Activated CD4-positive, CD25-positive, alpha-beta regulatory T cell treated with anti-CD3 and anti-CD28 coated beads, Interleukin-2, amount 50 U/mL, for 72 hours (primary cell): ENCODE measurements around the gene ELOVL5.

Experiments
- DNase-seq: peaks from one replicate; pipeline ENCODE4 v3.0.0; 2021

The ELOVL5 gene

DNA sequence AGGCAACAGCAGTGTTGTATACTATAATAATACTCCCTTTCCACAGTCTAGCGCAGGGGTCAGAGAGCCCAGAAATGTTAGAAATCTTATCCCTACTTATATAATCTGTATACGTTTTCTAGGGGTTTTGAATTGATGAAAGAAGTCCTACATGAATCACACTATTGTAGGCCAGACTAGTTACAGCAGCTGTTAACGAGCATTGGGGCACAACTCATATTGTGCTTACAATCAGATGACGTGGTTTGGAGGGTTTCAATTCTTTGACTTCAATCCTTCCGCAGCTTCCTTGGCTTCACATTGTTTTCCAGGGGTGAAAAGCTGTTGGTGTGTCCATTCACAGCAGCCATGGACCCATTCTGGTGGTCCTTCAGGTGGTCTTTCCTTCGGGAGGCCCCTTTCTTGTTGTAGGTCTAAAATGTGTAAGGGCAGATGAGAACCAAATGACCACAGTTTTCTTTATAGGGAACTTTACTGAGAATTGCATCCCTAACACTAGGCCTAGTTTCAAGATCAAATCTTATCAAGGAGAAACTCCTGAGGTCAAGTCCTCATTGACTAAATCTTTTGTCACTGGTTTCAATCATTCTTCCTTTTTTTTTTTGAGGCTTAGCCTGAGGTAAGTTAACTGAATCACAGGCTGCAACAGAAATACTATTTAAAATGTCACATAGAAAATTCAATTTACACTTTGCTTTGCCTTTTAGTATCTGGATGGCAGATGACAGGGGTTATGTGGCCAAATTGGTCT lies 79.7 kb downstream of the ELOVL5 start:
- DNase-seq = no peak

DNA sequence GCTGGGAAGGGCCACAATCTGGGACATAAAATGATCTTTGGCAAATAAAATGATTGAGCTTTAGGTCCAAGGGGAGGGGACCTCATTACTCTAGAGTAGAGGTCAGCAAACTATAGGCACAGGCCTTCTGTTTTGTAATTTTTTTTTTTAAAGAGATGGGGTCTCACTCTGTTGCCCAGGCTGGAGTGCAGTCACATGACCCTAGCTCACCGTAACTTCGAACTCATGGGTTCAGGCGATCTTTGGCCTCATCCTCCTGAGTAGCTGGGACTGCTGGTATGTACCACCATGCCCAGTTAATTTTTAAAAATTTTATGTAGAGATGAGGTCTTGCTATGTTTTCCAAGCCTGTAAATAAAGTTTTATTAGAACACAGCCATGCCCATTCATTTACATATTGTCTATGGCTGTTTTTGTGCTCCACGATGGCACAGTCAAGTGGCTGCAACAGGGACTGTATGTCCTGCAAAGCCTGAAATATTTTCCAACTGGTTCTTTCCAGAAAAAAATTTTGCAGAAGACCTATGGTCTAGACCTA lies 82.1 kb downstream of the ELOVL5 start:
- no peak for DNase-seq

DNA sequence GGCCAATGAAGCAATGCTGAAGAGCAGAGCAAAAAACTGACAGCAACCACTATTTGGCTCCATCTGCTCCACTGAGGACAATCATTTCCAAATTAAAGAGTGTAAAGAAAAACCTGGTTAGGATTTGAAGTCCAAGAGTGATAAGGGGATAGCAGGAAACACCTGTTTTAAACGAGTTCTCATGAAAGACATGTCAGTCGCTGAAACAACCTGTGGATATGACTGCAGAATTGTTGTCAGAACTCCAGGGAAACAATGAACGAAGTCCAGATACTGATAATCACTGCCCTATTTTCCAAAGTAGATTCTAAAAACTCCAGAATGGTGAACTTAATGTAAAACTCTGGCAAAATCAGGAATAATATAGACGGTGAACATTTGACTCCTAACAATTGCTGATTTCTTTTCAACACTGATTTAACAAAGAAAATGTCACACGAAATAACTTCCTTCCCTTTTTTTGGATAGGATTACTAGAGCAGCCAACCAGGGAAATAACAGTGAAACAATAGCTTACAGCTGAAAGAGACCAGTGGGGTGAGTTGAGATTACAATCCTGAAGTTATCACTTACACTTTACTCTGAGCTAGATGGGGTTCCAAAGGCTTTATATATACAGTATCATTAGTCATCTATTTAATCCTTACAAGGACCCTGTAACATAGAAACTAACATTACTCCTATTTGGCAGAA lies 83.7 kb downstream of the ELOVL5 start:
- DNase-seq = no peak

DNA sequence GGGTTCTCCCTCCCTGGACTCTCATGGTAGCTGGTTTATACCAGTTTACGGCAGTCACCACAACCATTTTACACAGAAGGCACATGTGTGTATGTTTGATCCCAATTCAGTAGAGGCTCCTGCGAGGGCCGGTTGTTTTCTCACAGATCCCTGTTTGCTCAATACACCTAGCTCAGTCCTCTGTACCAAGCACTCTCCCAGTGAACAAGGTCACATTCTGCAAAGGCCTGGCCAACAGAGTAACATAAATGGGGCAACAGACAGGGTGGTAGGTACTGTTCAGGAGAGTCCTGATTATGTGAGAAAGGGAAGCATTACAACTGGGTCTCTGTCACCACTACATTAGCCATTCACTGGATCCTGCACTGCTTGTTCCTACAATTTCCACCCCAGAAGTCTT lies 84.4 kb downstream of the ELOVL5 start:
- no peak for DNase-seq

DNA sequence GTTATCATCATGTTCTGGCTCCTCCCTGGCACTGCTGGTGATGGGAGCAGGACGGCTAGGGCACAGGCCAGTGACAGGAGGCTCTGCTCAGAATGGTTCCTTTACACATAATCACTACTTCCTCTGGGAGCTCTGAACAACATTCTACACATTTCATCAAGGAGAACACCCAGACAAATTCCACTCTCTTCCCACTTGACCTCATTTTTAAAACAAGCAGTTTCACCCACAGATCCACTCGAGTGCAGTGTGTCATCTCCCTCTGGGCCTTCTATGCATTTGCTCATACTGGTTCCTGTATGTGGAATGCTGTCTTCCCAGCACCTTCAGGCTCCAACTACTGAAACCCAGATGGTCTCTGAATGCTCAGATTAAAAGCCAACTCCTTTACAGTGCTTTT lies 84.8 kb downstream of the ELOVL5 start:
- DNase-seq = no peak

DNA sequence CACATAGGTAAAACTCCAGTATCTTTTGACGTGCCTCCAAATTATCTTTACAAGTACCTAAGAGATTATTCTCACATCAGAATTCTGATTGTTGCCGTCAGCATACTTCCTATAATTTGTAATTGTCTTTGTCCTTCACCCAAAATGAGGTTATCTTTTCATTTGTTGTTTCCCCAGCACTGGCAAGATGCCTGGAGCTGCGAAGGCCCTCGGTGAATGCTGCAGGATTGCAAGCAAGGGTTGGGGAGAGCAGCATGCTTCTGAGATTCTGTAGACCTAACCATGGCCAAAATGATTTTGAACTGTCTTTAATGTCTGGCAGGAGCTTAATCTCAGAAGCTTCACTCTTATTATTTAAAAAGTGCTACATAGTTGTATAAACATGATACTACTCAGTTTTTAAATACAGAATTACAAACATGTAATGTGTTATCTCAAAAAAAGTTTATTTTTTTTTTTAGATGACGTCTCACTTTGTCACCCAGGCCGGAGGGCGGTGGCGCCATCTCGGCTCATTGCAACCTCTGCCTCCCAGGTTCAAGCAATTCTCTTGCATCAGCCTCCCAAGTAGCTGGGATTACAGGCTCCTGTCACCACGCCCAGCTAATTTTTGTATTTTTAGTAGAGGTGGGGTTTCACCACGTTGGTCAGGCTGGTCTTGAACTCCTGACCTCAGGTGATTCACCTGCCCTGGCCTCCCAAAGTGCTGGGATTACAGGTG lies 88.7 kb downstream of the ELOVL5 start:
- no peak for DNase-seq

DNA sequence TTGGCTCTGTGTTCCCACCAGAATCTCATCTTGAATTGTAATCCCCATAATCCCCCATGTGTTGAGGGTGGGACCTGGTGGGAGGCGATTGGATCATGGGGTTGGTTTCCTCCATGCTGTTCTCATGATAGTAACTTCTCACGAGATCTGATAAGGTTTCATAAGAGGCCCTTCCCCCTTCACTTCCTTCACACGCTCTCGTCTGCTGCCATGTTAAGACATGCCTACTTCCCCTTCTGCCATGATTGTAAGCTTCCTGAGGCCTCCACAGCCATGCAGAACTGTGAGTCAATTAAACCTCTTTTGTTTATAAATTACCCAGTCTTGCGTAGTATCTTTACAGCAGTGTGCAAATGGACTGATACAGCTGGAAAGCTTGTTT lies 90.0 kb downstream of the ELOVL5 start:
- DNase-seq = no peak

DNA sequence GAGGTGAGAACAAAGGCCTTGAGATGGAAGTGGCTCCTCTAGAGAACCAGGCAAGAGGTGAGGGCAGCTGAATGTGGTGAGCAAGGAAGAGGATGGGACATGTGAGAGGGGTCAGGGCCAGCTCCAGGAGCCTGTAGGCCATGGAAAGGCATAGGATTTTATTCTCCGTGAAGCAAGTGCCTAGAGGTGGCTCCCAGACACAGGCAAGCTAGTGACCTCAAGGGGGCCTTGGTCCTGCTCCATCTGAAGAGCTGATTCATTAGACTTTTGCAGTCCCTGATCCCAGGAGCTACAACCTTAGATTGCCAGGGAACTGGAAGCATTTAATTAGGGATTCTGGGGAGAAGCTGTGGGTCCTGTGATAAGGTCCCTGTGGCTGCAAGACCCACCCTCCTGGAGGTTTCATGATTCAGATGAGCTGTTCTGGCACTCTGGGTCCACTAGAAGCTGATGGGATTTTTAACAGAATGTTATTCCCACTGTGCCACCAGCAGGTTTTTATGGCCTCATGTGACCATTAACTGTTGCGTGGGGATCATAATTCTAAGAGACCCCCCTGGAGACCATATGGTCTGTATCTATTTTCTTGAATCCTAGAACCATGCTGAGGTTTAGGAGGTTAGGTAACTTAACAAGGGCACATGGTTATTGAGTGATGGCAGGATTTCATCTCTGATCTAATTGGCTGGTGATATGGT lies 90.5 kb downstream of the ELOVL5 start:
- DNase-seq = no peak

DNA sequence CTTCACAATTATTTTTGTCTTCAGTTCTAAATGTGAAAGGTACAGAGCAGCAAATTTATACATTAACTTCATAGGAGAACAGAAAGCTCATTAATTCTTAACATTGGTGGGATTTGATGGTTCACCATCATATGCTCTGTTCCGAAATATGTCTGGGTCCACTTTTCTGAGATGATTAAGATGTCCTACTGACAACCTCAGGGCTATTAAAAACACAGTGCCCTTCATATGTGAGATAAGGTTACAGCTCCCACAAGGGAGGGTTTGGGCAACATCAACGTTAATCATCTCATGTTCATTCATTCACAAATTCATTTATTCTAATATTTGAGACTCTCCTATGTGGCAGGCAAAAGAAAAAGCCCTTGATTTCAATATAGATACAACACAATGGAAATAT lies 91.2 kb downstream of the ELOVL5 start:
- no peak for DNase-seq

DNA sequence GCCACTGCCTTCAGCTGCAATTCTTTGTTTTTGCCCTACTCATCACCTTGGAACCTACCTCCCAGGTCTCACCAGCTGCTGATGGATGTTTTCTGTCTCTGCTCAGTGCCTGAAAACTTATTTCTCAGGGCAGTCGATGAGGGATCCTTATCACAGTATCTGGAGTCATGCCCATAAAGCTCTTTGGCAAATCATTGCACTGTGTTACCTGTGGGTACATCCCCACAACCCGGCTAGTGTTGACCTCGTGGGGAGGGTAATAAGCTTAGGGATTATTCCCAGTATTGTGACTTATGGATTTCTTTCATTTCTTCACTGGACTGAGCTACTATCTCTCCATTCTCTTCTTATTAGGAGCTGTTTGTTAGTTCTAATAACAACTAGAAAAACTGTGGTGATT lies 91.7 kb downstream of the ELOVL5 start:
- no peak for DNase-seq

DNA sequence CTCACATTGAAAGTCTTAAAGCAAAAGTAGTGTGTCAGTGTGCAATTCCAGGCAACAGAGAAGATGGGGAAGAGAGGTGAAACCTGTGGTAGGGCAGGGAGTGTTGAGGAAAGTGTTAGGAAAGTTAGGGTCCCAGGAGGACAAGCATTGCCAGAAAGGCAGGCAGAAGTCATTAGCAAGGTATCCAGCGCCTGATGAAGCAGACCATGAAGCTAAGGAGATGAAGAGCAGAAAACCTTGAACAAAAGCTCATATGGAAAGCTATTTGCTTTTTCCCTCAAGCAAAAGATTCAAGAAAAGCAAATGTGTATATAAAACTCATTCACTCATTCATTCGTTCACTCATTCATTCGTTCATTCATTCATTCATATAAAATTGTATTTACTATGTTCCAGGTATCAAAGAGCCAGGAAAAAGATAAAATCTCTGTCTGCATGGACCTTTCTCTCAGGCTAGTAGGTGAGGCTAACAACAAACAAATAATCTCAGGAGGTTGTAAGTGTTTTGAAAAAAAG lies 96.5 kb downstream of the ELOVL5 start:
- no peak for DNase-seq

DNA sequence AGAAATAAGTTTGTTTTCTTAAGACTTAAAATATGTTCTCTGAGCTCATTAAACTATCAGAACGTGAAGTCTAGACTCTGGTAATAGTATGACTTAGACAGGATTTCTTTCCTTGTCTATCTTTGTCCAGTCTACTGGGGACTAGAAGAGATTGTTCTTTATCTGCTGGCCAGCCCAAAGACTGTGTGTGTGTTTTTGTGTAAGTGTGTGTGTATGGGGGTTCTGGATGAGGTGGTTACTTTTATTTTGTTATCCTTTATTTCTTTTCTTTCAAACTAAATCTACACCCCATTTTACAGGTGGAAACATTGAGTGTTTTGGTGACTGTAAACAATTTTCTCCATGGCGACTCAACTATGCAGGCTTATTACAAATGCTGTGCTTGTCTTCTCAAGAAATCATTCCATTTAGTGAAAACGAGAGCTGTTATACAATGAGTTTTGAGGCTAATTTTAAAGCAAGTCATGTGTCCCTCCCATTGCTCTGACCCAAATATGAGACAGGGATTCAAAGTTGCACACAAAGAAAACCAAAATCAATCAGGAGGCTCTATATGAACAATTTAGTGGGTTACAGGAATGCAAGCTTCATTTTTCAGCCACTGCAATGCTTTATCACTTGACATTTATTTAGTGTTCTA lies 97.6 kb downstream of the ELOVL5 start:
- DNase-seq = no peak

DNA sequence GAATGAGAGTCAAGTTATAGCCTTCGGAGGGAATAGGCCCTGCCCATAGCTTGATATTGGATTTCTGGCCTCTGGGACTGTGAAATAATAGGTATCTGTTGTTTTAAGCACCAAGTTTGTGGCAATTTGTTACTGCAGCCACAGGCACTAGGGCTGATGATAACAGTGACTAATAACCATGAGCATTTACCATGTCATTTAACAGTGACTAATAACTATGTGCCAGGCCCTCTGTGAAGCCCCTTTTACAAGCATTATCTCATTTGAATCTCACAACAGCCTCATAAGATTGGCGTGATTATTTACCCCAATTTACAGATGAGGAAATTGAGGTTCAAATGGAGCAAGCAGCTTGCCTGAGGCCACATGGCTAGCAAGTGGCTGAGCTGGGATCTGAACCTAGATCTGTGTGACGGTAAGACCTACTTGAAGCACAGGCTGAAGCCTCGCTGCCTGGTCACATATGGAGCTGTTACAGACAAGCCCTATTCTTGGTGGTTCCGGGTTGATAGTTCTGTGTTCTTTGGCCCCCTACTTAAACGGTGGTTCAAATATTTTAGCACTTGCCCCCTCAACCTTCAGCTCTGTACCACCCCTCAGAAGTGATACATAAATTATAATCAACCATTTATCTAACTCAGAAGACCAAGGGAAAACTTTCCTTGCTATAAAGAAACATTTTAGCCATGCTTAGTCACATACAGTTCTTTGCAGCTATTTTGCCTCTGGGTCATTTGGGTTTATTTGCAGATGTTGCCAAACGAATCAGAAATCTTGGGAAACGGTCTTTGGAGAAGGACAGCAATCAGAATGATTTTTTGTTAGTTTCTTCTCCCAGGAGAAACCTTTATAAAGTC lies 98.3 kb downstream of the ELOVL5 start:
- no peak for DNase-seq

DNA sequence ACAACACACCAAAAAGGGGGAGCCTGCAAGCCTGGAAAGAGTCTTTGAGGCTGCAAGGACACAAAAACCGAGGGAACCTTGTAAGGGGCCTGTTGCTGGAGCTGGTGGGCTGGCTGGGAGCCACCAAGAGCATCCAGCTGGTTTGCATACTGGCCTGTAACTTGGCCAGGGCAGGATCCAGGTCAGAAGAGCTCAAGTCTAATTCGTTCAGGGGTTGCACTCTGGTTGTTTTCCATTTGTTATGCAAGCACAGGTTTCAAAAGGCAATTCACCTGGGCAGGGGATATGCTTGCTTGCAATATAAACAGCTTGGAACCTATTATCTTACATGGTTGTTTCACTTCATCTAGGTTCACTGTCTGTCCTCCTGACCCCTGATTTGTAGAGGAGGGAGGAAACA lies 101.8 kb downstream of the ELOVL5 start:
- DNase-seq = no peak

DNA sequence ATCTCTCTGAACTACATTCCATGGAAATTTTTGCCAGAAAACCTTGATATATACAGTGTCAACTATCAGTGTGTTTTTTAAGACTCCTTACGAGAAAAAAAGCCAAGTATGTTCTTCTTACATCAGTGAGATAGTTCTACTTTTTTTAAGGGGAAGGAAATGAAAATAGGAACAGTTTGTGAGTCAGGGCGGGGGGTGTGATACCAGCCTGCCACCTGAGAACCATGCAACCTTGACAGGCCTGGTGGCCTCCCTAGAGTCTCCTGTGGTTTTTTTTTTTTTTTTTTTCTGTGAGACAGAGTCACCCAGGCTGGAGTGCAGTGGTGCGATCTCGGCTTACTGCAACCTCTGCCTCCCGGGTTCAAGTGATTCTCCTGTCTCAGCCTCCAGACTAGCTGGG lies 103.8 kb downstream of the ELOVL5 start:
- DNase-seq = no peak

DNA sequence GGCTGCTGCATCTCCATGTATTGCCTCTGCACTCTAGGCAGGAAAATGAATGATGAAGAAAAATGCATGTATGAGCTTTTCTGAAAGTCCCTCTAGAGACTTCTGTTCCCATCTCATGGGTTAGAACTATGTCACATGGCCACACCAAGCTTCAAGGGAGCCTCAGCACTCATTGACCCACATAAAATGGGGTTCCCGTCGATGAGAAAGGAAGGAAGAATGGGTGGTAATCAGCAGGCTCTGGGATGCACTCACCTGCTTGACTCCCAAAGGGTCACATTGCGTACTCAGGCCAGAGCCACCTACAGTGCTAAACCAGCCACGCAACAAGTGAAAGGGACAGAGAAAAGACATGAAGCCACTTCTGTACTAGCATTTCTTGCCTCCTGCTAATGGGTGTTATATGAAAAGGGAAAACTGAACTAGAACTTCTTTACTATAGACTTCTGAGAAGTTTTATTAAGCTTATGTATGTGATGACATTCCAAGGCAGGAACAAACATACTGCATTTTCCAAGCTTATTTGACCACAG lies 104.3 kb downstream of the ELOVL5 start:
- no peak for DNase-seq

DNA sequence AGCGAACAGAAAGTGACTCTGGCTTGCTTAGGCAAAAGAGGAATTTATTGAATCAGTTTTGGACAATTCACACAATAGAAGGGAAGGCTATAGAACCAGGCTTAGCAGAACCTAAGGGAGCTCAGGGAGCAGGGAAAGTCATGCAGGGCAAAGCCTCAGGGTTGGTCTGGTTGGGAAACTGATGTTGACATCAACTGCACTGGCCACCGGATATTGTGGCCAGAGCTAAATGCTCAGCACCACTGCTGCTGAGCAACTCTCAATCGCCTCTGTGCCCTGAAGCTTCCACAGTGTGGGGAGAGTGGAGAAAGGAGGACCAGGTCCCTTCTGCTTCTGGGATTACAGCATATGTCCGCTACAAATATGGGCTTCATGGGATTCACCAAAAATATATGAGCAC lies 106.8 kb downstream of the ELOVL5 start:
- no peak for DNase-seq

DNA sequence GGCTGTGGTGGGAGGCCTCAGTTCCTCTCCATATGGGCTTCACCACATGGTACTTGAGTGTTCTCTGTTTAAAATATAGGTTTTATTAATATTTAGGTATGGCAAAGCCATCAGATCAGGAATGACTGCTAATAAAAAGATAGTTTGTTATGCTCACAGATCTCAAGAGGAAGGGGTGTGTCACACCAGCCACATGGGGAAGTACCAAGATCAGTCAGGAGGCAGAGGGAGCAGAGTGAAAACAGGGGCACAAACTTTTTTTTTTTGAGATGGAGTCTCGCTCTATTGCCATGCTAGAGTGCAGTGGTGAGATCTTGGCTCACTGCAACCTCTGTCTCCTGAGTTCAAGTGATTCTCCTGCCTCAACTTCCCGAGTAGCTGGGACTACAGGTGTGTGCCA lies 108.0 kb downstream of the ELOVL5 start:
- no peak for DNase-seq

DNA sequence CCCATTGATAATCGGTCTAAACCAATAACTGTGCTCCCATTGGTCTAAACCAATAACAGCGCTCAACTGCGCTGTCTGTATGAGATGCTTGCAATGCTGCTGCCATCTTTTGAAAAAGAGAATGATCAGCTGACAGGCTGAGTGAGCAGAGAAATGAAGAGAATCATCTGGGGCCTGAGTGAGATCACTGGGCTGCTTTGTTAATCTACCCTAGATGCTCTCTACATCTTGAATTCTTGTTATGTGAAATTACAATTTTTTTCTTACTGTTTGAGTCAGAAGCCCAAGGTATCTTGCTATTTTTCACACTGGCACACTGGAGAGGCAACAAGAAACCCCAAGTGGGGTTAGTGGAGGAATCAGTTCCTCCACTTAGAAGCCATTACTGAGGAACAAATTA lies 108.6 kb downstream of the ELOVL5 start:
- no peak for DNase-seq

DNA sequence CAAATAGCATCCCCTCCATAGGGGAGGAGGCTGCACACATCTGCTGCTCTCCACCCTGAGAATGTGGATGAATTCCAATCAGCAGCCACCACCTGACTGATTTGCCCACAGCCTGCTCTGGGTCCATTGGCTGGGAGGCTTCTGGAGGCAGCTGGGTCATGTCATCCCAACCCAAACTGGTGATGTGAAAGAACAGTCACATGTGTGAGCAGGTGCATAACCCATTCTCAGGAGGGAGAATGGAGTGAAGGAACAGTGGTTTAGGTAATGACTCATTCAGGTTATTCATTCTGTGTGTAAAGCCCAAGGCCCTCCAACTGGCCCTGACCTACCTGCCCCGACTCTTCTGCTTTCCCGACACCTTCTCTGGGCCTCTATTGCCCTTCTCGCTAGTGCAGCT lies 109.2 kb downstream of the ELOVL5 start:
- no peak for DNase-seq

DNA sequence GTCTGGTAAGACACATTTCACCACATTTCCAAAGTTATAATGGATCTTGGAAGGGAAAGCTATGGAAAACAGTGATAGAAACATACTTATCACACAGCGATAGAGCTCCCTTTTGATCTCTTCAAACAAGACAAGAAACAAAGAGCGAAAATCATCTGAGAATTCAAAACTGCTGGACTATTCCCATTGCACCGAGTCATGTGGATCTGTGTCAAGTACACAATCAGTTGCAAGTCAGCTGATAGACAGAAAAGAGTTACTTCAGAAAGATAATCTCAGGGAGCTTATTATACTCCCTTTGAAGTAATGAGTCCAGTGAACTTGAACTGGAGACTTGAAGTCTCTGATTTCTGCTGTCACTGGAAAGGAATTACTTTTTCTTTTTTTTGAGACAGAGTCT lies 110.4 kb downstream of the ELOVL5 start:
- DNase-seq = no peak
